GM19395 (cell line): ENCODE measurements around the gene KCNH1.

Experiments
- ATAC-seq: cut with Tn5 transposase; IDR thresholded peaks from one replicate; pipeline ENCODE4 v1.9.1; 2021; ENCODE audit warnings: mild to moderate bottlenecking, moderate library complexity; ENCODE audit not compliant: unreplicated experiment

Gene KCNH1

DNA sequence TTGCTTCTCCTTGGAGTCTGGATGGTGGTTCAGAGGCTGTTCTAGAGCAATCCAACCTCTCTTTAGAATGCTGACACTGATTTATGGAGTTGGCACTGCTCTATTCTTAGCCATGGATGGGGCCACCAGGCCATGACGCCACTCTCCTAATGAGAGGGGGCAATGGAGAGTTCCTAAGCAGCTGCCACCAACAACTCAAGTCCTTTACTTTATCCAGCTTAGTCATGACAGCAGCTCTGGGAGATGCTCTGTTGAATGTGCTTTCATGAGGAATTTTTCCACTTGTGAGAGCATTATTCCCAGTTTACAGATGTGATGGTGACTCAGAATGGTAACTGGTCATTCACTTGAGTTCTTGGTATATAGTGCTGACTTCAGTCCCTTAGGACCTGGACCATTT is 438.9 kb downstream of the KCNH1 start:
- ATAC-seq = no peak

DNA sequence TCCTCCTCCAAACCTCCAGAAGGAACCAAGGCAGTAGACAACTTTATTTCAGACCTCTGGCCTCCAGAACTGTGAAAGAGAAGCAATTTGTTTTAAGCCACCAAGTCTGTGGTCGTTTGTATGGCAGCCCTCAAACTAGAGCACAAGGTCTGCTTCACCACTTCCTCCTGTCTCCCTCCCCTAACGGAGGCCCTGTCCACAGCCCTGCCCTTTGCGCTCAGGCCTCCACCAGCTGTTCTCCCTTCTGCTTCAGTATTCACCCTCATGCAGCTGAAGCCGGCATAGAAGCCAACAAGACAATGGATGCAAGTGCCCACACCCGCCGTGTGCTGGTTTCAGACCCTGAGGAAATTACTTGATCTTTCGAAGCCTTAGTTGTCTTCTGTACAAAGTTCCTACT is 441.2 kb downstream of the KCNH1 start:
- peak; percentile 43 for ATAC-seq

GRCh38 chr1:210691039-210691610 is 442.8 kb downstream of the KCNH1 start:
- ATAC-seq = no peak

- ATAC-seq = no peak
Observed at GRCh38 chr1:210690236-210690635, 443.7 kb downstream of the KCNH1 start.

DNA sequence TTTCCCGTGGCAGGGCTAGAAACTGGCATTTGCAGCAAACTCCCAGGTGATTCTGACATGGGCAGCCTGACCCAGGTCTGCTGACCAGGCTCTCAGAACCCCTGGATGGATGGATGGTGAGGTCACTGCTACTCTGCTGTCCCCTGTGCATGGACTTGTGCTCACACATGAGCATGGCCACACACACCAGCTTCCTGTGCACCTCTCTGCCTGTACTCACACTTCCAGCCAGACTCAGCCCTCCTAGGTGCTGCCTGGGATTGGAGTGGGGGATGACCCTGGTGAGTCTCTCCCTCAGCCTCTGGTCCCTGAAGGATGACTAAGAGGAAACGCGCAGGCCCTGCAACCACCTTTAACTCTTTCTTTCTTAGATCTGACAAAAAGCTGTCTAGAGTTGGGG is 444.1 kb downstream of the KCNH1 start:
- ATAC-seq = no peak

GRCh38 chr1:210688512-210689234 is 445.3 kb downstream of the KCNH1 start:
- no peak for ATAC-seq

- ATAC-seq = no peak
Observed at GRCh38 chr1:210687582-210688279, 446.2 kb downstream of the KCNH1 start.

GRCh38 chr1:210686841-210687240 is 447.1 kb downstream of the KCNH1 start:
- ATAC-seq = no peak

DNA sequence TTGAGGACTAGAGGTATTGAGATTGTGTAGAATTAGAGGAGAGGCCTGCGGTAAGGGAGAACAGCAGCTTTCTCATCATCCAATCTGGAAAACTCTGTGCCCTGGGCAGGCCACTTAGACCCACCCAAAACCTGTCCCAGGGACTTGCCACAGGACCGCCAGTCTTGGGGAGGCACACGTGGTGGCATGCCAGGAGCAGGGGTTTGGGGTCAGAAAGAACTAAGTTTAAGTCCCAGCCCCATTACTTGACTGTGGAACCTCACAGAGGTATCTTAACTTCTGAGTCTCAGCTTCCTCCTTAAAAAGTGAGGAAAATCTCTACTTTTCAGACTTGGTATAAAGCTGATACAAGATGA is 448.7 kb downstream of the KCNH1 start:
- ATAC-seq = no peak

- ATAC-seq = peak; percentile 91
Observed at GRCh38 chr1:210684466-210685294, 449.3 kb downstream of the KCNH1 start.

GRCh38 chr1:210683403-210684047 is 450.4 kb downstream of the KCNH1 start:
- ATAC-seq = no peak

GRCh38 chr1:210681158-210681557 is 452.8 kb downstream of the KCNH1 start:
- ATAC-seq = no peak

GRCh38 chr1:210678306-210678705 is 455.6 kb downstream of the KCNH1 start:
- ATAC-seq = no peak

- peak; percentile 76 for ATAC-seq
Observed at GRCh38 chr1:210677533-210677932, 456.4 kb downstream of the KCNH1 start.

GRCh38 chr1:210676539-210676938 is 457.4 kb downstream of the KCNH1 start:
- ATAC-seq = no peak

DNA sequence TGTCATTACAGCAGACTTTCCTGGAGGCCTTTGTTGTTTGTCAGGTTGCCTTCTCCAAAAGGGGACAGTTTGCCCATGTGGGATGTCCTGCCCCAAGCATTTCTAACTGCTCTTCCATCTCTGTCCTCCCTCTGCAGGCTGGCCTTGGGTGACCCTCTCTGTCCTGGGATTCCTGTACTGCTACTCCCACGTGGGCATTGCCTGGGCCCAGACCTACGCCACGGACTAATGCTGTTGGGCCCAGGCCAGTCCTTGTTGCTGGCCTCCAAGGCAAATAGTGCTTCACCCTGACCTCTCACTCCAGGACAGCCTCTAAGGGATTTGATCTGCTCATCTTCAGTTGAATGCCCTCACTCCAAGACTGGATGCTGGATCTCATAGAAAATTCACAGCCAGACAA is 459.8 kb downstream of the KCNH1 start:
- ATAC-seq = no peak

GRCh38 chr1:210669951-210670350 is 464.0 kb downstream of the KCNH1 start:
- no peak for ATAC-seq

DNA sequence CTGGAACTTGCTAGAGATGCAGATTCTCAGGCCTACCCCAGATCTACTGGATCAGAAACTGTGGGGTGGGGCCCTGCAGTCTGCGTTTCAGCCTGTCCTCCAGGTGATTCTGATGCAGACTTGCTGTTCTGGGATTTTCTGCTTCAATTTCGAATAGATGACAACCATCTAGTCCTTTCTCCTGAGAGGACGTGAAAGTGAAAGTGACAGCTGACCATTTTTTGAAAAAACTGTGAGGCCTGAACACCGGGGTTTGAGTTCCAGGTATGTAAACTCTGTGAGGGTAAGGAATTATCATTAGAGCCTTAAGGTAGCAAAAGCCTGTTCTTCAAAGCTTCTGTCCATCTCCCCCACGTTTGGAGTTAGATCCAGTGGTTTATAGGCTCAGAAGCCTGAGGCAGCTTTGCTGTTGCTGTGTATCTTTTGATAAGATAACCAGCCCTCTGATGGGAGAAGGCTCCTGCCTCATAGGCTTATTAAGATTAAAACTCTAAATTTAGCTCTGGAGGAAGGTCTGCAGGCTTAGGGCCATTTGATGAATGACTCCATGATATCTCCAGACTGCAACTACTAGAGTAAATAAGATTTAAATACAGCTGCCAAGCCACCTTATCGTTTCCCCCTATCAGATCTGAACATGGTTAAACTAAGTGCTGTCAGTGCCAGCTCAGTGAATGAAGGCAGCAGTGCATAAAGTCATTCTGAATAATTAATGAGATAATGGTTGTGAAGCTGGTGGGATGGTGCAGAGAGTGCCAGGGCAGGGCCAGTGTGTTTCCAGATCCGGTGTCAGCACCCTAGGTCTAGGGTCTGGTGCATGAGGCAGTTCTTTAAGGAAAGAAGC is 470.0 kb downstream of the KCNH1 start:
- no peak for ATAC-seq

DNA sequence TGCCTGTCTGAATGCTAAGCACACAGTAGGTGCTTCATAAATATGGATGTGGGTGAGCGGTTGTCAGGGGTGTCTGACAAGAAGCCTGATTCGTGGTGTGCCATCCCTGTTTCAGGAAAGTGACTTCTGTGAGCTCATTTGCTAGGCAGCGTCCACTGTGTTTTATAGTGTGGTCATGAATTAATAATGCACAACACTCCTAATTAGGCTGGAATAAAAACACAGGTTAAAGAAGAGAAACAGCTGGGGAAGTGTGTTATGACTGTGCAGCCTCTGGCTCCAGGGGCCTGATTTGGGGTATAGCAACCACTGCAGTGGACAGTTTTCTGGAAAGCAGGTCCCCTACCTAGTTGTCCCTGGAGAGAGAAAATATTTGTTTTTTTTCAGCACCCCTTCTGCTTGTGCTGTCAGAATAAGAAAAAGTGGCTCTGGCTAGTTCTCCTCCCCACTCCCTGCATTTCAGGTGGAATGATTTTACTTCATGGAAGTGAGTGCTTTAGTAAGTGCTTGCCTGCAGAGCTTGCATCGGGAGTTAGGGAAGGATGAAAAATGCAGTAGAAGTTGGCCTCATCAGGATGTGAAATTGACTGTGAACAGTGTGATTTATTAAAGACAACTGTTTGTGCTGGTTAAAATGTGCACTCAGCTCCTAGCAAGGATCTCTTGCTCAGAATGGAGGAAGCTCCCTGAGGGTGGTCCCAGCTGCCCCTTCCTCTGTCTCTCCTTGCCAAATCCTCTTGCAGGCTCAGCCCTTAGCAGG is 471.5 kb downstream of the KCNH1 start:
- ATAC-seq = no peak
